Right lobe of liver (tissue), 4 donors: ENCODE measurements around the gene PXDN.

Experiments used
- POLR2A ChIP-seq: fragments of 450-650 bp; IDR thresholded peaks from one replicate; pipeline ENCODE4 v1.6.1; 2017; ENCODE audit warnings: antibody characterized with exemption, mild to moderate bottlenecking
- TF ChIP-seq, protein P1 (sequence below), 4 donors: fragments of 200-600 bp in 3 of 4; fragments of 450-650 bp in 1 of 4; IDR thresholded peaks; one replicate each; pipeline versions ENCODE4 v1.5.1 to v1.8.0; 2016 to 2022; ENCODE audit warnings: antibody characterized with exemption in 4 of 4, mild to moderate bottlenecking in 2 of 4
- donor health status: DM: no; HTN: no; CAD: no.
- donor health status: DM: no; HTN: no; CAD: no.
- donor health status: DM: no; HTN: yes; CAD: no.

DNA sequence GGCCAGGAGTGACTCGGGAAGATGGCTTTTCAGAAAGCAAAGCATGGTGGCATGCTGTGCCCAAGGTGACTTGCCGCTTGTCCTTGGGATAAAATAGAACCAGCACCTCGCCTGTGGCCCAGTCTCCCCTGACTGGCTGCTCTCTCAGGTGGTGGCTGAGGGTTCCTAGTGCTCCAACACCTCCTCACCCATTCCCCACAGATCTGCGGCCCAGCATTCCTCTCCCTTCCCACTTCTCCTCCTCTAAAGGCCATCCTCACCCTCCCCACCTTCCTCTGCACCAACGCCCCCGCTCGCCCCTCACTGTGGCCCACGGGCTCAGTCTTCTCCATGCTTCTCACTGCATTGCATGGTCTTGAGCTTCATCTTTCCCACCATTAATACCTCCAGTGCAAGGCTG, 132.4 kb downstream of the PXDN start:
- TF ChIP-seq, protein P1, sequence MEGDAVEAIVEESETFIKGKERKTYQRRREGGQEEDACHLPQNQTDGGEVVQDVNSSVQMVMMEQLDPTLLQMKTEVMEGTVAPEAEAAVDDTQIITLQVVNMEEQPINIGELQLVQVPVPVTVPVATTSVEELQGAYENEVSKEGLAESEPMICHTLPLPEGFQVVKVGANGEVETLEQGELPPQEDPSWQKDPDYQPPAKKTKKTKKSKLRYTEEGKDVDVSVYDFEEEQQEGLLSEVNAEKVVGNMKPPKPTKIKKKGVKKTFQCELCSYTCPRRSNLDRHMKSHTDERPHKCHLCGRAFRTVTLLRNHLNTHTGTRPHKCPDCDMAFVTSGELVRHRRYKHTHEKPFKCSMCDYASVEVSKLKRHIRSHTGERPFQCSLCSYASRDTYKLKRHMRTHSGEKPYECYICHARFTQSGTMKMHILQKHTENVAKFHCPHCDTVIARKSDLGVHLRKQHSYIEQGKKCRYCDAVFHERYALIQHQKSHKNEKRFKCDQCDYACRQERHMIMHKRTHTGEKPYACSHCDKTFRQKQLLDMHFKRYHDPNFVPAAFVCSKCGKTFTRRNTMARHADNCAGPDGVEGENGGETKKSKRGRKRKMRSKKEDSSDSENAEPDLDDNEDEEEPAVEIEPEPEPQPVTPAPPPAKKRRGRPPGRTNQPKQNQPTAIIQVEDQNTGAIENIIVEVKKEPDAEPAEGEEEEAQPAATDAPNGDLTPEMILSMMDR (IDR thresholded peaks at IDR 0.05) = no peak
- TF ChIP-seq POLR2A = no peak
